ENCODE results near the gene MYO18A.

Gene MYO18A

GRCh38 chr17:29129731-29130130 is 50.5 kb downstream of the MYO18A start:
- DNase-seq (ENCODE audit: low read depth in 1 of 2, low spot score in 1 of 2), result no peak
- Histone ChIP-seq H3K4me3 (replicated peaks; ENCODE audit: insufficient read depth, low read length) (no peak overlapping the region), H3K27ac (replicated peaks) (no peak overlapping the region), H3K27me3 (ENCODE audit: insufficient read depth, poor library complexity, severe bottlenecking) (no peaks in the 10 kb centered on the region)
- TF ChIP-seq GABPA (IDR thresholded peaks at IDR 0.05; ENCODE audit: low read depth) (no peak), REST (IDR thresholded peaks at IDR 0.05; ENCODE audit: insufficient replicate concordance, low read depth) (no peak), CTCF (IDR thresholded peaks at IDR 0.05; ENCODE audit: insufficient read depth, low read length) (no peak), POLR2AphosphoS5 (IDR thresholded peaks at IDR 0.05; ENCODE audit: low read depth) (no peak)

GRCh38 chr17:29127840-29128239 is 52.4 kb downstream of the MYO18A start:
- Histone ChIP-seq H3K27ac (replicated peaks) (peak overlapping the region; percentile 76), H3K4me3 (replicated peaks; ENCODE audit: insufficient read depth, low read length) (no peak overlapping the region), H3K27me3 (ENCODE audit: insufficient read depth, poor library complexity, severe bottlenecking) (no peaks in the 10 kb centered on the region)
- no peak for DNase-seq (ENCODE audit: low read depth in 1 of 2, low spot score in 1 of 2)
- no peak for TF ChIP-seq CTCF (IDR thresholded peaks at IDR 0.05; ENCODE audit: insufficient read depth, low read length)
- TF ChIP-seq POLR2AphosphoS5 (IDR thresholded peaks at IDR 0.05; ENCODE audit: low read depth), result no peak
- no peak for TF ChIP-seq GABPA (IDR thresholded peaks at IDR 0.05; ENCODE audit: low read depth)
- no peak for TF ChIP-seq REST (IDR thresholded peaks at IDR 0.05; ENCODE audit: insufficient replicate concordance, low read depth)
- no peak for TF ChIP-seq SPI1 (IDR thresholded peaks at IDR 0.05; ENCODE audit: borderline replicate concordance, low read depth)

GRCh38 chr17:29126268-29126930 is 53.8 kb downstream of the MYO18A start:
- no peak overlapping the region for H3K4me3 ChIP-seq (replicated peaks; ENCODE audit: insufficient read depth, low read length)
- TF ChIP-seq GABPA (IDR thresholded peaks at IDR 0.05; ENCODE audit: low read depth) (no peak), POLR2AphosphoS5 (IDR thresholded peaks at IDR 0.05; ENCODE audit: low read depth) (peak; percentile 47), REST (IDR thresholded peaks at IDR 0.05; ENCODE audit: insufficient replicate concordance, low read depth) (no peak), CTCF (IDR thresholded peaks at IDR 0.05; ENCODE audit: insufficient read depth, low read length) (no peak), SPI1 (IDR thresholded peaks at IDR 0.05; ENCODE audit: borderline replicate concordance, low read depth) (peak; percentile 66; the same call in 1 of the 2 replicates)

More at GRCh38 chr17:29126268-29126930, 53.8 kb downstream of the MYO18A start:
- H3K27ac ChIP-seq (replicated peaks), result peak overlapping the region; percentile 76
- no peaks in the 10 kb centered on the region for H3K27me3 ChIP-seq (ENCODE audit: insufficient read depth, poor library complexity, severe bottlenecking)
- peak in 1 of 2 experiments; percentile 86 for DNase-seq (ENCODE audit: low read depth in 1 of 2, low spot score in 1 of 2)
